Fibroblast of lung (primary cell): ENCODE data around the gene UMAD1. TPM values are rescaled to one million over a fixed set of nuclear protein-coding genes. Genes with fewer than 3 reads are reported as not detected.

Source experiments
- DNase-seq, 2 donors: peaks; one replicate each; pipeline versions ENCODE4 v3.0.0 to v3.0.0-alpha.2; 2010; ENCODE audit warnings: low read depth in 2 of 2
- H2AFZ ChIP-seq: 2 replicates; pipeline ENCODE4 v1.5.1; 2012; ENCODE audit warnings: low read length, control low read depth, inconsistent platforms
- H3K27ac ChIP-seq: 2 replicates; pipeline ENCODE4 v1.5.1; 2011; ENCODE audit warnings: low read length, control low read depth; ENCODE audit not compliant: insufficient read depth
- H3K27me3 ChIP-seq: 2 replicates; pipeline ENCODE4 v1.5.1; 2011; ENCODE audit warnings: mild to moderate bottlenecking, low read length; ENCODE audit not compliant: control insufficient read depth, insufficient read depth
- H3K36me3 ChIP-seq: 2 replicates; pipeline ENCODE4 v1.5.1; 2011; ENCODE audit warnings: low read length; ENCODE audit not compliant: control insufficient read depth, insufficient read depth
- H3K4me1 ChIP-seq: 2 replicates; pipeline ENCODE4 v1.5.1; 2011; ENCODE audit warnings: low read length; ENCODE audit not compliant: control insufficient read depth, insufficient read depth; ENCODE audit errors: extremely low read depth
- H3K4me2 ChIP-seq: 2 replicates; pipeline ENCODE4 v1.5.1; 2011; ENCODE audit warnings: low read length, control low read depth; ENCODE audit not compliant: insufficient read depth; ENCODE audit errors: extremely low read depth
- H3K4me3 ChIP-seq, 4 experiments: fragments of 200-600 bp in 1 of 4; sonication (generic) in 1 of 4; replicated peaks in 1 of 4; 2 replicates each; pipeline ENCODE4 v1.5.1; 2011 to 2016; ENCODE audit warnings: low read length in 4 of 4, low read depth in 3 of 4, mild to moderate bottlenecking in 3 of 4, control low read depth in 2 of 4, inconsistent platforms in 1 of 4, mixed read lengths in 1 of 4; ENCODE audit not compliant: insufficient read depth in 1 of 4; ENCODE audit errors: control extremely low read depth in 1 of 4
- H3K79me2 ChIP-seq: 2 replicates; pipeline ENCODE4 v1.5.1; 2012; ENCODE audit warnings: mild to moderate bottlenecking, low read length, inconsistent platforms; ENCODE audit not compliant: control insufficient read depth, insufficient read depth
- H3K9ac ChIP-seq: 2 replicates; pipeline ENCODE4 v1.5.1; 2011; ENCODE audit warnings: mild to moderate bottlenecking, low read length, control low read depth; ENCODE audit not compliant: insufficient read depth
- H3K9me3 ChIP-seq: 2 replicates; pipeline ENCODE4 v1.5.1; 2012; ENCODE audit warnings: low read depth, low read length; ENCODE audit not compliant: control insufficient read depth, insufficient read depth
- H4K20me1 ChIP-seq: 2 replicates; pipeline ENCODE4 v1.5.1; 2011; ENCODE audit warnings: low read length; ENCODE audit not compliant: control insufficient read depth, insufficient read depth; ENCODE audit errors: extremely low read depth
- EZH2 ChIP-seq: IDR thresholded peaks from 2 replicates; pipeline ENCODE4 v1.5.1; 2012; ENCODE audit warnings: low read length, control low read depth, mild to moderate bottlenecking; ENCODE audit errors: missing control alignments
- polyA plus RNA-seq, 2 donors: library from polyadenylated mRNA; depleted of rRNA in 1 of 2; stranded (reverse) in 1 of 2; unstranded in 1 of 2; fragments of >200 nt; gene quantifications; 2 replicates each; pipeline ENCODE4 v1.2.1, GENCODE V29; 2011 to 2012; ENCODE audit warnings: missing spikeins in 1 of 2
- total RNA-seq: library from RNA; depleted of rRNA; stranded (reverse); fragments of >200 nt; gene quantifications from 2 replicates; pipeline ENCODE4 v1.2.1, GENCODE V29; 2014
- TF ChIP-seq, protein P1 (sequence below), 2 donors: IDR thresholded peaks in 1 of 2; conservative IDR thresholded peaks in 1 of 2; 1 replicate in 1 of 2; 2 replicates in 1 of 2; pipeline ENCODE4 v1.5.1; 2011 to 2012; ENCODE audit warnings: low read length in 2 of 2, control low read depth in 1 of 2, inconsistent platforms in 1 of 2, low read depth in 1 of 2, mild to moderate bottlenecking in 1 of 2

Gene UMAD1
- total and polyA plus RNA-seq, 2 donors (not counting 1 experiment from before 2014, with no cell fraction given): 12.4 to 19.8 TPM

DNA sequence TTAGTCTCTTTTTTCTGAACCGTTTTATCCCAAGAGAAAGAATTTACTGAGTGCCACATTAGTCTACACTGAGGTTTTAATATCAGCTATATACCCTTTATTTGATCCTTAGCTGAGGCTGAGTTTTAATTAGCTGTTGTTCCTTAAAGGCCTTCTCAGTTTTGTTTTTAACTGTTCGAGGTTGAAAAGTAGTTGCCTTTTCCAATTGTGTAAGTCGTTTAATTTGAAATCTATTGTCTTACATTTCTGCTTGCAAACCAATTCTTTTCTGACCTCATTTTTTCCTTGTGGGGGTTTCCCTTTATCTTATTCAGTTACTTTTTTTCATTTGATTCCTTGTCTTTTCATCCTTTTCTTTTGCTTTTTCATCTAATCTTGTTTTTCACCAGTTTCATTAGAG is 30.8 kb downstream of the UMAD1 start:
- H3K4me2 ChIP-seq: no peak overlapping the region
- DNase-seq: no peak
- no peaks in the 10 kb centered on the region for H3K36me3 ChIP-seq

GRCh38 chr7:7672545-7673239 is 32.1 kb downstream of the UMAD1 start:
- Histone ChIP-seq H2AFZ (no peak overlapping the region), H4K20me1 (no peaks in the 10 kb centered on the region), H3K4me3 (no peak overlapping the region), H3K9ac (no peak overlapping the region), H3K27ac (no peak overlapping the region), H3K9me3 (no peaks in the 10 kb centered on the region), H3K36me3 (no peaks in the 10 kb centered on the region), H3K79me2 (no peaks in the 10 kb centered on the region), H3K4me1 (no peaks in the 10 kb centered on the region), H3K4me2 (no peak overlapping the region), H3K27me3 (no peaks in the 10 kb centered on the region)
- DNase-seq: no peak
- no peak for TF ChIP-seq EZH2
- TF ChIP-seq, protein P1, sequence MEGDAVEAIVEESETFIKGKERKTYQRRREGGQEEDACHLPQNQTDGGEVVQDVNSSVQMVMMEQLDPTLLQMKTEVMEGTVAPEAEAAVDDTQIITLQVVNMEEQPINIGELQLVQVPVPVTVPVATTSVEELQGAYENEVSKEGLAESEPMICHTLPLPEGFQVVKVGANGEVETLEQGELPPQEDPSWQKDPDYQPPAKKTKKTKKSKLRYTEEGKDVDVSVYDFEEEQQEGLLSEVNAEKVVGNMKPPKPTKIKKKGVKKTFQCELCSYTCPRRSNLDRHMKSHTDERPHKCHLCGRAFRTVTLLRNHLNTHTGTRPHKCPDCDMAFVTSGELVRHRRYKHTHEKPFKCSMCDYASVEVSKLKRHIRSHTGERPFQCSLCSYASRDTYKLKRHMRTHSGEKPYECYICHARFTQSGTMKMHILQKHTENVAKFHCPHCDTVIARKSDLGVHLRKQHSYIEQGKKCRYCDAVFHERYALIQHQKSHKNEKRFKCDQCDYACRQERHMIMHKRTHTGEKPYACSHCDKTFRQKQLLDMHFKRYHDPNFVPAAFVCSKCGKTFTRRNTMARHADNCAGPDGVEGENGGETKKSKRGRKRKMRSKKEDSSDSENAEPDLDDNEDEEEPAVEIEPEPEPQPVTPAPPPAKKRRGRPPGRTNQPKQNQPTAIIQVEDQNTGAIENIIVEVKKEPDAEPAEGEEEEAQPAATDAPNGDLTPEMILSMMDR (conservative IDR thresholded peaks at IDR 0.05 in 1 of 2, IDR thresholded peaks at IDR 0.05 in 1 of 2; ENCODE audit: low read depth in 1 of 2, low read length in 2 of 2): no peak

More for the DNA sequence above, 30.8 kb downstream of the UMAD1 start:
- no peaks in the 10 kb centered on the region for H3K27me3 ChIP-seq
- no peak for TF ChIP-seq EZH2
- TF ChIP-seq, protein P1 (conservative IDR thresholded peaks at IDR 0.05 in 1 of 2, IDR thresholded peaks at IDR 0.05 in 1 of 2; ENCODE audit: low read depth in 1 of 2, low read length in 2 of 2): no peak
- no peaks in the 10 kb centered on the region for H3K9me3 ChIP-seq
- no peak overlapping the region for H3K27ac ChIP-seq
- H3K4me3 ChIP-seq: no peak overlapping the region
- H3K4me1 ChIP-seq: no peaks in the 10 kb centered on the region
- H4K20me1 ChIP-seq: no peaks in the 10 kb centered on the region
- H2AFZ ChIP-seq: no peak overlapping the region
- no peak overlapping the region for H3K9ac ChIP-seq
- H3K79me2 ChIP-seq: no peaks in the 10 kb centered on the region

DNA sequence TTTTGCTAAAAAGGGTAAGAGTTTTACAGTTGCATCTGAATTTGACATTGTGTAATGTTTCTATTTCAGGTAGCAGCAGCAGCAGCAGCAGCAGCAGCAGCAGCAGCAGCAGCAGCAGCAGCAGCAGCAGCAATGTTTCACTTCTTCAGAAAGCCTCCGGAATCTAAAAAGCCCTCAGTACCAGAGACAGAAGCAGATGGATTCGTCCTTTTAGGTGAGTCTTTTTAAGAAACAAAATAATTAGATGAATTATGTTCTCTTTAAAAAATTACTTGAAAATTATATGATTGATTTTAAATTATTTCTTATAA is 32.6 kb downstream of the UMAD1 start:
- TF ChIP-seq, protein P1 (conservative IDR thresholded peaks at IDR 0.05 in 1 of 2, IDR thresholded peaks at IDR 0.05 in 1 of 2; ENCODE audit: low read depth in 1 of 2, low read length in 2 of 2): no peak
- TF ChIP-seq EZH2: no peak
- no peak overlapping the region for H2AFZ ChIP-seq
- H3K4me1 ChIP-seq: no peaks in the 10 kb centered on the region
- no peak overlapping the region for H3K4me2 ChIP-seq
- H3K36me3 ChIP-seq: no peaks in the 10 kb centered on the region
- no peaks in the 10 kb centered on the region for H3K9me3 ChIP-seq
- no peaks in the 10 kb centered on the region for H4K20me1 ChIP-seq
- H3K27ac ChIP-seq: no peak overlapping the region
- H3K79me2 ChIP-seq: no peaks in the 10 kb centered on the region
- no peak overlapping the region for H3K9ac ChIP-seq
- H3K4me3 ChIP-seq: no peak overlapping the region
- DNase-seq: no peak
- H3K27me3 ChIP-seq: no peaks in the 10 kb centered on the region
